SK-N-MC (cell line): ENCODE results near the gene NT5C1B.

Experiments used
- EZH2 ChIP-seq: fragments of 200-600 bp; sonication (generic); IDR thresholded peaks from one replicate; pipeline ENCODE4 v1.6.1; 2017; ENCODE audit warnings: antibody characterized with exemption
- POLR2AphosphoS5 ChIP-seq: IDR thresholded peaks from 2 replicates; pipeline ENCODE4 v1.6.1; 2012; ENCODE audit warnings: mild to moderate bottlenecking, low read depth, low read length, borderline replicate concordance

DNA sequence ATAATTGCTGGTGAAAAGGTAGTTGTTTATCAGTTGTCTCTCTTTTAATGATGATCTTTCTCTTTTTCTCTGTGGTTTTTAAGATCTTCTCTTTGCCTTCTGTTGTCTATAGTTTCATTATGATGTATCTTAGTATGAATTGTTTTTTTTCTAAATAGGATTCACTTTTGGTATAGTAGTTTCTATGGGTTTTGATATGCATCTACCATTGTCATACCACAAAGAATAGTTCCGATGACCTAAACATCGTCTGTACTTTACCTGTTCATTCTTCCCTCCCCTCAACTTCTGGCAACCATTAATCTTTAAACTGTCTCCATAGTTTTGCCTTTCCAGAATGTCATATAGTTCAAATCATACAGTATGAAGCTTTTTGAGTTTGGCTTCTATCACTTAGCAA, 48.5 kb downstream of the NT5C1B start:
- no peak for TF ChIP-seq POLR2AphosphoS5
- TF ChIP-seq EZH2: no peak
